ENCODE measurements around the gene KLRC3.
"Not testable (repeated sequence)": the region's sequence is repeated elsewhere in the genome, so short reads cannot be mapped to it uniquely, and the experiment has no call there.

Gene KLRC3

DNA sequence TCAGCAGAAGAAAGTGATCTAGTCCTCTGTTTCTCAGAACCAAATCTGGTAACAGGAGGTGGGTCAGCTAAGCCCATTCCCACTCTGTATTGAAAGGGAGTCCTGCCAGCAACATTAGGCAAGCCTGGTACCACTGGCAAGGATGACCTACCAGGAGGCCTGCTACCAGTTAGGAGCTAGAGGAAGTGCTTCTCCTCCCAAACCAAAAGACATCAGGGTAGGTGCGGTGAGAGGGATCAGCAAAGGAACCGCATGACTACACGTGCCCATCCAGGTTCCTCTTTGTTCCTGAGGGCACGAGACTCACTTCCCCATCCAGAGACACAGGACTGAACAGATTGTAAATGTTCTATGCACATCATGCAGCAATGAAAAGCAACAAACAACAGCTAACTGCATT, 13.7 kb downstream of the KLRC3 start:
- POLR2A ChIA-PET = interaction anchor here (0.9 kb wide), 1 partner anchor 43 kb away, joined by 3 read pairs; no protein-coding TSS in a partner anchor
- no peak for DNase-seq (ENCODE audit: extremely low spot score)
- CTCF ChIA-PET = no interaction called here
- TF ChIP-seq SP1 (IDR thresholded peaks at IDR 0.05) = no peak

DNA sequence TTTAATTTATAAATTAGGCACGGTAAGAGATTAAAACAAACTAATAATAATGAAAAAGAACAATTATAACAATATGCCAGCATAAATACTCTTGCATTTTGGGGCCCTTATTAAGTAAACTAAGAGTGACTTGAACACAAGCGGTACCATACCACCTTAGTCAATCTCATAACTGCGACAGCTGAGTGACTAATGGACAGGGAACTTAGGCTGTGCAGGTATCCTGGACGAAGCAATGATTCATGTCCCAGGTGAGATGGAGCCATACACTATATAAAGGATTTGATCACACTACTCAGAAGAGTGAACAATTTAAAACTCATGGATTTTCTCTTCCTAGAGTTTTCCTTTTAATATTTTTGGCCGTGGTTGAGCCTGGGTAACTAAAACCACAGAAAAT, 15.1 kb downstream of the KLRC3 start:
- ChIA-PET POLR2A (no interaction called here), CTCF (no interaction called here)
- no peak for DNase-seq (ENCODE audit: extremely low spot score)
- no peak for TF ChIP-seq BHLHE40 (IDR thresholded peaks at IDR 0.05; ENCODE audit: borderline replicate concordance)
- no peak for TF ChIP-seq HDGF (IDR thresholded peaks at IDR 0.05; ENCODE audit: borderline replicate concordance)
- TF ChIP-seq, protein P1, sequence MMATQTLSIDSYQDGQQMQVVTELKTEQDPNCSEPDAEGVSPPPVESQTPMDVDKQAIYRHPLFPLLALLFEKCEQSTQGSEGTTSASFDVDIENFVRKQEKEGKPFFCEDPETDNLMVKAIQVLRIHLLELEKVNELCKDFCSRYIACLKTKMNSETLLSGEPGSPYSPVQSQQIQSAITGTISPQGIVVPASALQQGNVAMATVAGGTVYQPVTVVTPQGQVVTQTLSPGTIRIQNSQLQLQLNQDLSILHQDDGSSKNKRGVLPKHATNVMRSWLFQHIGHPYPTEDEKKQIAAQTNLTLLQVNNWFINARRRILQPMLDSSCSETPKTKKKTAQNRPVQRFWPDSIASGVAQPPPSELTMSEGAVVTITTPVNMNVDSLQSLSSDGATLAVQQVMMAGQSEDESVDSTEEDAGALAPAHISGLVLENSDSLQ (IDR thresholded peaks at IDR 0.05) = no peak
- TF ChIP-seq L3MBTL2 (conservative IDR thresholded peaks at IDR 0.05) = no peak
- TF ChIP-seq ARNT (IDR thresholded peaks at IDR 0.05) = no peak
- TF ChIP-seq LEF1 (IDR thresholded peaks at IDR 0.05; ENCODE audit: borderline replicate concordance) = no peak
- no peak for TF ChIP-seq ELF4 (IDR thresholded peaks at IDR 0.05)
- TF ChIP-seq SP1 (IDR thresholded peaks at IDR 0.05) = no peak
- no peak for TF ChIP-seq NFRKB (IDR thresholded peaks at IDR 0.05)
- no peak for TF ChIP-seq SUZ12 (IDR thresholded peaks at IDR 0.05)
- no peak for TF ChIP-seq ZNF384 (IDR thresholded peaks at IDR 0.05)
- no peak for TF ChIP-seq FOXK2 (IDR thresholded peaks at IDR 0.05)
- TF ChIP-seq FOXA1 (IDR thresholded peaks at IDR 0.05) = no peak
- TF ChIP-seq CTBP1 (IDR thresholded peaks at IDR 0.05; ENCODE audit: borderline replicate concordance) = no peak
- TF ChIP-seq FOXM1 (IDR thresholded peaks at IDR 0.05; ENCODE audit: borderline replicate concordance) = no peak
- no peak for TF ChIP-seq TARDBP (IDR thresholded peaks at IDR 0.05)

GRCh38 chr12:10404798-10405197, 15.6 kb downstream of the KLRC3 start:
- no peak for DNase-seq (ENCODE audit: extremely low spot score)
- CTCF ChIA-PET = no interaction called here

GRCh38 chr12:10400829-10401228, 19.6 kb downstream of the KLRC3 start:
- no peak for TF ChIP-seq HDGF (IDR thresholded peaks at IDR 0.05; ENCODE audit: borderline replicate concordance)
- no peak for TF ChIP-seq SUZ12 (IDR thresholded peaks at IDR 0.05)
- TF ChIP-seq NFRKB (IDR thresholded peaks at IDR 0.05) = no peak
- TF ChIP-seq BHLHE40 (IDR thresholded peaks at IDR 0.05; ENCODE audit: borderline replicate concordance) = no peak
- TF ChIP-seq FOXK2 (IDR thresholded peaks at IDR 0.05) = no peak
- no peak for TF ChIP-seq ARNT (IDR thresholded peaks at IDR 0.05)
- TF ChIP-seq ZNF384 (IDR thresholded peaks at IDR 0.05) = no peak
- no peak for TF ChIP-seq FOXA1 (IDR thresholded peaks at IDR 0.05)
- no peak for TF ChIP-seq TARDBP (IDR thresholded peaks at IDR 0.05)
- POLR2A ChIA-PET = interaction anchor here (1.2 kb wide), 1 partner anchor 36 kb away, joined by 3 read pairs; no protein-coding TSS in a partner anchor
- DNase-seq (ENCODE audit: extremely low spot score) = no peak
- CTCF ChIA-PET = interaction anchor here (0.7 kb wide), 1 partner anchor 1181 kb away, joined by 3 read pairs; no protein-coding TSS in a partner anchor

More at GRCh38 chr12:10404798-10405197, 15.6 kb downstream of the KLRC3 start:
- POLR2A ChIA-PET = no interaction called here
- TF ChIP-seq HDGF (IDR thresholded peaks at IDR 0.05; ENCODE audit: borderline replicate concordance) (no peak), FOXA1 (IDR thresholded peaks at IDR 0.05) (no peak), ELF4 (IDR thresholded peaks at IDR 0.05) (no peak), NFRKB (IDR thresholded peaks at IDR 0.05) (no peak), CTBP1 (IDR thresholded peaks at IDR 0.05; ENCODE audit: borderline replicate concordance) (no peak), ARNT (IDR thresholded peaks at IDR 0.05) (no peak), SUZ12 (IDR thresholded peaks at IDR 0.05) (no peak)

- no peak for TF ChIP-seq LEF1 (IDR thresholded peaks at IDR 0.05; ENCODE audit: borderline replicate concordance)
- DNase-seq (ENCODE audit: extremely low spot score) = no peak
- ChIA-PET CTCF (no interaction called here), POLR2A (no interaction called here)
These were observed 22.2 kb downstream of the KLRC3 start for GRCh38 chr12:10398168-10398567.

GRCh38 chr12:10397296-10397695, 23.1 kb downstream of the KLRC3 start:
- CTCF ChIA-PET = no interaction called here
- DNase-seq (ENCODE audit: extremely low spot score) = no peak
- POLR2A ChIA-PET = interaction anchor here (1.3 kb wide), 1 partner anchor 32 kb away, joined by 7 read pairs; no protein-coding TSS in a partner anchor
- no peak for TF ChIP-seq ELF4 (IDR thresholded peaks at IDR 0.05)
- TF ChIP-seq FOXA1 (IDR thresholded peaks at IDR 0.05) = no peak
- TF ChIP-seq CTBP1 (IDR thresholded peaks at IDR 0.05; ENCODE audit: borderline replicate concordance) = no peak
- no peak for TF ChIP-seq LEF1 (IDR thresholded peaks at IDR 0.05; ENCODE audit: borderline replicate concordance)
- no peak for TF ChIP-seq ZNF384 (IDR thresholded peaks at IDR 0.05)
- TF ChIP-seq, protein P1 (IDR thresholded peaks at IDR 0.05) = no peak
- TF ChIP-seq ARNT (IDR thresholded peaks at IDR 0.05) = no peak
- no peak for TF ChIP-seq L3MBTL2 (conservative IDR thresholded peaks at IDR 0.05)
- no peak for TF ChIP-seq SP1 (IDR thresholded peaks at IDR 0.05)
- no peak for TF ChIP-seq SUZ12 (IDR thresholded peaks at IDR 0.05)
- no peak for TF ChIP-seq BHLHE40 (IDR thresholded peaks at IDR 0.05; ENCODE audit: borderline replicate concordance)
- TF ChIP-seq FOXM1 (IDR thresholded peaks at IDR 0.05; ENCODE audit: borderline replicate concordance) = no peak
- TF ChIP-seq TARDBP (IDR thresholded peaks at IDR 0.05) = no peak
- no peak for TF ChIP-seq NFRKB (IDR thresholded peaks at IDR 0.05)
- TF ChIP-seq FOXK2 (IDR thresholded peaks at IDR 0.05) = no peak

- CTCF ChIA-PET = interaction anchor here (0.6 kb wide), 1 partner anchor 31 kb away, joined by 3 read pairs; no protein-coding TSS in a partner anchor
- DNase-seq (ENCODE audit: extremely low spot score) = not testable (repeated sequence)
These were observed 24.2 kb downstream of the KLRC3 start for GRCh38 chr12:10396176-10396575.

More at GRCh38 chr12:10396176-10396575, 24.2 kb downstream of the KLRC3 start:
- POLR2A ChIA-PET = interaction anchor here (1.0 to 1.1 kb wide), 3 partner anchors 16 to 35 kb away, joined by 3 to 9 read pairs (median 3); no protein-coding TSS in a partner anchor

Measured in HEK293T (cell line).